ENCODE results near the gene FGFR2. TPM values are rescaled to one million over a fixed set of nuclear protein-coding genes. Genes with fewer than 3 reads are reported as not detected.

The FGFR2 gene
- total and polyA plus RNA-seq, 4 donors: 11.4 to 69.9 (median 31.9) TPM

- Histone ChIP-seq H3K27me3 (ENCODE audit: control insufficient read depth in 4 of 4, insufficient read depth in 4 of 4, low read length in 3 of 4) (no peaks in the 10 kb centered on the region), H3K36me3 (ENCODE audit: control insufficient read depth in 4 of 4, insufficient read depth in 3 of 4, low read depth in 1 of 4, low read length in 3 of 4) (peaks cover 0 to 2% (median 0%) of the 10 kb centered on the region in 4 donors), H3K4me1 (ENCODE audit: control insufficient read depth in 4 of 4, insufficient read depth in 4 of 4, low read length in 3 of 4) (peaks cover 0 to 9% (median 4%) of the 10 kb centered on the region in 4 donors), H3K4me3 (ENCODE audit: low read depth in 1 of 3, low read length in 3 of 3) (no peak overlapping the region), H3K27ac (ENCODE audit: low read depth in 1 of 2, low read length in 2 of 2) (no peak overlapping the region), H3K9ac (ENCODE audit: low read depth in 1 of 2, low read length in 2 of 2) (no peak overlapping the region), H3K9me3 (ENCODE audit: control insufficient read depth in 4 of 4, low read length in 3 of 4) (no peaks in the 10 kb centered on the region)
- 87% methylated on average over 17 of the region's 17 CpGs for WGBS
- TF ChIP-seq JUND (IDR thresholded peaks at IDR 0.05) (no peak), GABPA (IDR thresholded peaks at IDR 0.05 in 1 of 2, conservative IDR thresholded peaks at IDR 0.05 in 1 of 2) (no peak), EGR1 (IDR thresholded peaks at IDR 0.05; ENCODE audit: low read depth in 2 of 2) (no peak), HNF4G (IDR thresholded peaks at IDR 0.05) (no peak), FOXA1 (IDR thresholded peaks at IDR 0.05) (no peak), ATF3 (IDR thresholded peaks at IDR 0.05) (no peak), FOXA2 (IDR thresholded peaks at IDR 0.05) (no peak), RAD21 (IDR thresholded peaks at IDR 0.05) (no peak), RXRA (IDR thresholded peaks at IDR 0.05) (no peak), ZBTB33 (IDR thresholded peaks at IDR 0.05) (no peak), REST (IDR thresholded peaks at IDR 0.05) (no peak), CTCF (IDR thresholded peaks at IDR 0.05; ENCODE audit: low read depth, low read length, missing input control) (no peak), MAX (IDR thresholded peaks at IDR 0.05) (no peak), SP1 (IDR thresholded peaks at IDR 0.05) (no peak), YY1 (IDR thresholded peaks at IDR 0.05) (no peak), NR2F2 (IDR thresholded peaks at IDR 0.05) (no peak), TAF1 (conservative IDR thresholded peaks at IDR 0.05) (no peak), HNF4A (conservative IDR thresholded peaks at IDR 0.05) (no peak)
- no peak for DNase-seq (ENCODE audit: low spot score)
Observed at GRCh38 chr10:121519901-121520493, 78.2 kb downstream of the FGFR2 start.

All from liver (tissue), 9 donors.